ENCODE data around the gene MAP1LC3C.

MAP1LC3C gene

DNA sequence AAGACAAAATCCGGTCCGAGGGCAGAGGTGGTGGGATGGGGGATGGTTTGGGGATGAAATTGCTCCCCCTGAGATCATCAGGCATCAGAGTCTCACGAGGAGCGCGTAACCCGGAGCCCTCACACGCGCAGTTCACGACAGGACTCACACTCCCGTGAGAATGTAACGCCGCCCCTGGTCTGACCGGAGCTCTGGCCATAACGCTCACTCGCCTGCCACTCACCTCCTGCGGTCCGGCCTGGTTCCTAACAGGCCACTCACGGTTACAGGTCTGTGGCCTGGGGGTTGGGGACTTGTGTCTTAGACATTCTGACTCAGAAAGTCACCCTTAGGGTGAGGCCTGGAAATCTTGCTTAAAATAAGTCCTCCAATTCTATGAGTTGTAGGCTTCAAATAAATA, 19.8 kb downstream of the MAP1LC3C start:
- no peak for DNase-seq
- Mint-ChIP-seq H3K27me3 (peaks cover 0 to 9% of the 10 kb centered on the region in 2 donors), H3K27ac (no peak overlapping the region), H3K36me3 (ENCODE audit: insufficient read depth) (no peaks in the 10 kb centered on the region), H3K9me3 (no peaks in the 10 kb centered on the region), H3K4me3 (no peak overlapping the region), H3K4me1 (ENCODE audit: low read depth in 2 of 2) (peaks cover 0 to 3% of the 10 kb centered on the region in 2 donors)
- ATAC-seq (replicated peaks): no peak

DNA sequence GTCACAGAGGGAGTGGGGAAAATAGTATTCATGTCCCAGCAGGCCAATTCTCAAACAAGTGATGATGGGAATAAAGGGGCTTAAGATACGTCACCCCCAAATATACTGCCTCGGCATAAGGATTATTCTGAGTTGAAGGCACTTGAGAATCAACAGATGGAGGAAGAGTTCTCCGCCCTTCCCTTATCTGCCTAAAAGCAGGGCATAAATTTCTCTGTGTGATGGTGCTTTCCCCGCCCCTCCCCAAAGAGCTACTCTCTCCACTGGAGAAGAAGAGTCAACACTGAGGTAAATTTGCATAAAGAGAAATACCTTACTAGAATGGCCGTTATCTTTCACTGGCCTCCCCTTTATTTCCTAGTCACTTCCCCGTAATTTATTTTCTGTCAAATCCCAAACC, 22.7 kb downstream of the MAP1LC3C start:
- Mint-ChIP-seq H3K9me3 (no peaks in the 10 kb centered on the region), H3K27me3 (peaks cover 0 to 9% of the 10 kb centered on the region in 2 donors), H3K36me3 (ENCODE audit: insufficient read depth) (no peaks in the 10 kb centered on the region), H3K4me1 (ENCODE audit: low read depth in 2 of 2) (peaks cover 0 to 3% of the 10 kb centered on the region in 2 donors), H3K4me3 (no peak overlapping the region), H3K27ac (no peak overlapping the region)
- ATAC-seq (replicated peaks): no peak
- DNase-seq: no peak

DNA sequence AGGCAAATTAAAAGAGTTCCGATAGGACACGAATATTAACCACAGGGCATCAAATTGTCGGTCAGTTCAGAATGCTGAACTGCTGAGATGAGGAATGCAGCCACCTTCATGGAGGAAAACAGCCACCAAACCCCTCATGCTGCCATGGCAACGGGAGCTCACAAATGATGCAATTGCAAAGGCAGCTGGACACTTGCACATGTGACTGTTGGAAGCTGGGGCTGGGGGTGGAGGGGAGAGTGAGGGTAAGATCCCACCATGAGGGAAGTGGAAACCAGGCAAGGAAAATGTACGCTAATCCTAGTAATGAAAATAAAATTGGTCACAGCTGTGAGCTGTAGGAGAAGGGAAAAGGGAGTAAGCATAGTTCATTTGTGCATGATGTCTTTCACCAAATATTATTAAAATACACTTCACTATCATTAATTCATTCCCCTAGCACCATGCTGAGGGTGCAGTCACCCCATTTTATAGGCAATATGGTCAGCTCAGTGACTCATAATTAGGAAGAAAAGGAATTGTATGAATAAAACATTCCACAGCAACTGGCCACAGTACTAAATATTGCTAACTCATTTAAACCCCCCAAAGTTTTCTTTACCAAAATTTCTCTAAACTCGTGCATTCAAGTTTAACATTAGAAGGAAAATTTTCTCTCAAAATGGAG, 26.1 kb downstream of the MAP1LC3C start:
- no peaks in the 10 kb centered on the region for H3K36me3 Mint-ChIP-seq (ENCODE audit: insufficient read depth)
- peaks cover 0 to 2% of the 10 kb centered on the region in 2 donors for H3K27me3 Mint-ChIP-seq
- H3K27ac Mint-ChIP-seq: no peak overlapping the region
- no peak overlapping the region for H3K4me3 Mint-ChIP-seq
- DNase-seq (no peak), ATAC-seq (replicated peaks) (no peak)
- H3K9me3 Mint-ChIP-seq: no peaks in the 10 kb centered on the region
- no peaks in the 10 kb centered on the region for H3K4me1 Mint-ChIP-seq (ENCODE audit: low read depth in 2 of 2)

DNA sequence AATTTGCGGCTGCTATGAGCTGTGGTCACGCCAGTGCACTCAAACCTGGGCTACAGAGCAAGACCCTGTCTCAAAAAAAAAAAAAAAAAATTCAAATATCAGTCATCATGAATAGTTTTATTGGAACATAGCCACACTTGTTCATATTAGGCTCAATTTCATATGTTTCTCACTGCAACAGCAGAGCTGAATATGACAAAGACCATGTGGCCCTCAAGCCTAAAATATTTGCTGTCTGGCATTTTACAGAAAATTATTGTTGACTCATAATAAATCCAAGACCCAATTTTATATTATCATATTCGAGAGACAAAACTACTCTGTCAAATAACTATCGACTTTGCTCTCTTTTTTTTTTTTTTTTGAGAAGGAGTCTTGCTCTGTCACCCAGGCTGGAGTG, 30.3 kb downstream of the MAP1LC3C start:
- Mint-ChIP-seq H3K36me3 (ENCODE audit: insufficient read depth) (no peaks in the 10 kb centered on the region), H3K4me1 (ENCODE audit: low read depth in 2 of 2) (no peaks in the 10 kb centered on the region), H3K27me3 (no peaks in the 10 kb centered on the region), H3K4me3 (no peak overlapping the region), H3K27ac (no peak overlapping the region), H3K9me3 (no peaks in the 10 kb centered on the region)
- ATAC-seq (replicated peaks): no peak
- no peak for DNase-seq

DNA sequence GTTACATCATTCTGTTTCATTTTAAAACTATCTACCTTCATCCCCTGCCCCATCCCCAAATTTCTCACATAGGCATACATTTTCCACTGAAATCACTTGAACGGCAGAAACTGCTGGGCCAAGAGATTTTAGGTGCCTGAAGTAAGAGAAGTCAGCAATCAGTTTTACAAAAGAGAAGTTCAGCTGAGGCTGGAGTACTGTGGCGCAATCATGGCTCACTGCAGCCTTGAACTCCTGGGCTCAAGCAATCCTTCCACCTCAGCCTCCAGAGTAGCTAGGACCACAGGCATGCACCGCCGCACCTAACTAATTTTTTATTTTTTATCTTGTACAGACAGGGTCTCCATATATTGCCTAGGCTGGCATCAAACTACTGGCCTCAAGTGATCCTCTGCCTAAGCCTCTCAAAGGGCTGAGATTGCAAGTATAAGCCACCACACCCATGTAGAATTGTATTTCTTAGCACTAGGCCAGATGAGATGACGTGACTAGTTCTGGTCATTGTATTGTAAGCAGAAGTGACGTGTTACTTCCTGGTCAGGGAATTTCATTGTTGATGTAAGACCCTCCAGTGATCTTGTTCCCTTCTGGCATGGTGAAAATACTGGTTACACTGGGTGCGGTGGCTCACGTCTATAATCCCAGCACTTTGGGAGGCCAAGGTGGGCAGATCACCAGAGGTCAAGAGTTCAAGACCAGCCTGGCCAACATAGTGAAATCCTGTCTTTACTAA, 34.2 kb downstream of the MAP1LC3C start:
- Mint-ChIP-seq H3K9me3 (no peaks in the 10 kb centered on the region), H3K36me3 (ENCODE audit: insufficient read depth) (no peaks in the 10 kb centered on the region), H3K4me1 (ENCODE audit: low read depth in 2 of 2) (no peaks in the 10 kb centered on the region), H3K27me3 (no peaks in the 10 kb centered on the region), H3K4me3 (no peak overlapping the region), H3K27ac (no peak overlapping the region)
- no peak for DNase-seq
- peak; percentile 17 for ATAC-seq (replicated peaks)

DNA sequence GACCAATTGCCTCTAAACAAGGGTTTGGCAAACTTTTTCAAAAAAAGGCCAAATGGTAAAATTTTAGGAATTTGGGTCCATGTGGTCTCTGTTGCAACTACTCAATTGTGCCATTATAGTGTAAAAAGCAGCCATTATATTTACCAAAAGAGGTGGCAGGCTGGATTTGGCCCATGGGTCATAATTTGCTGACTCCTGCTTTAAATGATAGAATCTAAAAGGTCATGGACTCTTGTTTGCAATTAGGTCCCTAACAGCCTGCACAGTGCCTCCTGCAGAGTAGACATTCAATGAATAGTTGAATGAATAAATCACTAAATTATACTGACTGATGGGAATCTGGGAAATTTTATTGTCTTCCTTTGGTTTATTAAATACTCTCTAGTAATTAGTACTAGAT, 35.2 kb downstream of the MAP1LC3C start:
- Mint-ChIP-seq H3K4me1 (ENCODE audit: low read depth in 2 of 2) (no peaks in the 10 kb centered on the region), H3K36me3 (ENCODE audit: insufficient read depth) (no peaks in the 10 kb centered on the region), H3K9me3 (no peaks in the 10 kb centered on the region), H3K27me3 (peaks cover 0 to 1% of the 10 kb centered on the region in 2 donors), H3K27ac (no peak overlapping the region), H3K4me3 (no peak overlapping the region)
- DNase-seq: no peak
- ATAC-seq (replicated peaks): no peak

DNA sequence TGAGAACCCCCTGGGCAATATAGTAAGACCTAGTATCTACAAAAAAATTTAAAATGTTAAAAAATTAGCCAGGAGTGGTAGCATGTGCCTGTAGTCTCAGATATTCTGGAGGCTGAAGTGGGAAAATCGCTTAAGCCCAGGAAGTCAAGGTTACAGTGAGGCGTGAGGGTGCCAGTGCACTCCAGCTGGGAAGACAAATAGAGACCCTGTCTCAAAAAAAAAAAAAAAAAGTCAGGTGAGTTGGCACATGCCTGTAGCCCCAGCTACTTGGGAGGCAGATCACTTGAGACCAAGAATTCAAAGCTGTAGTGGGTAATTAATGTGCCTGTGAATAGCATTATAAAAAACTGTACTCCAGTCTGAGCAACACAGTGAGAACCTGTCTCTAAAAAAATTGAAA, 36.7 kb downstream of the MAP1LC3C start:
- Mint-ChIP-seq H3K27me3 (peaks cover 0 to 7% of the 10 kb centered on the region in 2 donors), H3K27ac (no peak overlapping the region), H3K4me1 (ENCODE audit: low read depth in 2 of 2) (no peaks in the 10 kb centered on the region), H3K36me3 (ENCODE audit: insufficient read depth) (peaks cover 3% of the 10 kb centered on the region), H3K4me3 (no peak overlapping the region), H3K9me3 (no peaks in the 10 kb centered on the region)
- ATAC-seq (replicated peaks): no peak
- no peak for DNase-seq

DNA sequence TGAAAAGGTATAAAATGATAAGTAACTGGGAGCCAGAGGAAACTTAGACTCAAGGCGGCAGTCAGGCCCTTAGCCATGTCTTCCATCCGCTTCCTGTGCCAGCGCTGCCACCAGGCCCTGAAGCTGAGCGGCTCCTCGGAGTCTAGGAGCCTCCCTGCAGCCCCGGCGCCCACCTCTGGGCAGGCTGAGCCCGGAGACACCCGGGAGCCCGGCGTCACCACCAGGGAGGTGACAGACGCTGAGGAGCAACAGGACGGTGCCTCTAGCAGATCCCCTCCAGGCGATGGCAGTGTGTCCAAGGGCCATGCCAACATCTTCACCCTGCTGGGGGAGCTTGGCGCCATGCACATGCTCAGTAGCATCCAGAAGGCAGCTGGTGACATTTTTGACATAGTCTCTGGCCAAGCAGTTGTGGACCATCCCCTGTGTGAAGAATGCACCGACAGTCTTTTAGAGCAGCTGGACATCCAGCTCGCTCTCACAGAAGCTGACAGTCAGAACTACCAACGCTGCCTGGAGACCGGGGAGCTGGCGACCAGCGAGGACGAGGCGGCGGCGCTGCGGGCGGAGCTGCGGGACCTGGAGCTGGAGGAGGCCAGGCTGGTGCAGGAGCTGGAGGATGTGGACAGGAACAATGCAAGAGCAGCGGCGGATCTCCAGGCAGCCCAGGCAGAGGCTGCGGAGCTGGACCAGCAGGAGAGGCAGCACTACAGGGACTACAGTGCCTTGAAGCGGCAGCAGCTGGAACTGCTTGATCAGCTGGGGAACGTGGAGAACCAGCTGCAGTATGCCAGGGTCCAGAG, 41.0 kb downstream of the MAP1LC3C start, which contains the start of gene BECN2:
Gene BECN2 (plus strand): TSS at position 76 of the 803 bp plus-strand sequence. CDS start 0 bp downstream, at position 76.
- Mint-ChIP-seq H3K4me1 (ENCODE audit: low read depth in 2 of 2) (no peaks in the 10 kb centered on the region), H3K27ac (no peak within 1 kb of the TSS), H3K9me3 (no peaks in the 10 kb centered on the region), H3K27me3 (peaks cover 0 to 29% of the 10 kb centered on the region in 2 donors), H3K4me3 (no peak within 1 kb of the TSS), H3K36me3 (ENCODE audit: insufficient read depth) (peaks cover 3% of the 10 kb centered on the region)
- DNase-seq (no peak), ATAC-seq (replicated peaks) (no peak)

DNA sequence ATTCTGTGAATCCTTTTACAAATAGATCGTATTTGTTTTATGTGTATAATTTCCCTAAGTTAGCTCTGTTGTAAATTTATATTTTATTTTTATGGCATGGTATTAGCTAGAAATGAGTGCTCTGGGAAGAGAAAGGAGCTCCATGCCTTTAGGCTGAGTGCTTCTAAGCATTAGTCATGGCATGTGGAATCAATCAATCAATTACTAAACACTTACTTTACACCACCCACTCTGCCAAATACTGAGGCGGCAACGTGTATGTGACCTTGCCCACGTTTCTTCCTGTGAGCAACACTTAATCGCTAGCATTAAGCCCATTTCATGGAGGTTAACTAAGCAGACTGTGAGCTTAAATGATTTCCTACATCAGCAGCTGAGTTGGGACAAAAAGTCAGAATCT, 48.5 kb downstream of the MAP1LC3C start:
- no peak overlapping the region for H3K27ac Mint-ChIP-seq
- peaks cover 0 to 30% of the 10 kb centered on the region in 2 donors for H3K27me3 Mint-ChIP-seq
- ATAC-seq (replicated peaks) (no peak), DNase-seq (no peak)
- no peaks in the 10 kb centered on the region for H3K4me1 Mint-ChIP-seq (ENCODE audit: low read depth in 2 of 2)
- no peak overlapping the region for H3K4me3 Mint-ChIP-seq
- no peaks in the 10 kb centered on the region for H3K36me3 Mint-ChIP-seq (ENCODE audit: insufficient read depth)
- H3K9me3 Mint-ChIP-seq: no peaks in the 10 kb centered on the region

DNA sequence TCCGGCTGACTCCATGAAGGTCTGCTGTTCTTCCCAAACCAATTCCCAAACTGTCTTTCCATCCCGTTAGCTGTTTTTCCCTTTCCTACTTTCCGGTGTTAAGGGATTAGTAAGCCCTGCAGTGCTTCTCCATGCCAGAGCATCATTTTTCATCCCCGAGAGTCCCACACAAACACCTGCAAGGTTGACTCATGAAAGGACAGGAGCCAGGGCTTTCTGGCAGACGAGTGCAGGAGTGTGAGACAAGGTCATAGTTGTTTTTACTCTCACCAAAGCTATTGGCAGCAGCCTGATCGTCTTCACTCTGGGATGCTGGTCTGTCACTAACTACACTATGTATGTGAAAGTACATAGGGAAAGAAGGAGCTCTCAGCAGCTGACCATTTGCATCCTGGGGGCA, 51.5 kb downstream of the MAP1LC3C start:
- H3K4me1 Mint-ChIP-seq (ENCODE audit: low read depth in 2 of 2): no peaks in the 10 kb centered on the region
- peaks cover 0 to 18% of the 10 kb centered on the region in 2 donors for H3K27me3 Mint-ChIP-seq
- H3K27ac Mint-ChIP-seq: no peak overlapping the region
- H3K36me3 Mint-ChIP-seq (ENCODE audit: insufficient read depth): no peaks in the 10 kb centered on the region
- ATAC-seq (replicated peaks) (no peak), DNase-seq (no peak)
- H3K4me3 Mint-ChIP-seq: no peak overlapping the region
- H3K9me3 Mint-ChIP-seq: no peaks in the 10 kb centered on the region
